Measurements from ENCODE around the gene PFKFB4. TPM values are rescaled to one million over a fixed set of nuclear protein-coding genes. Genes with fewer than 3 reads are reported as not detected.
A peak's percentile ranks its signal among the peaks of the same experiment; 100 is the strongest.

Gene PFKFB4
- total and polyA plus RNA-seq, 2 of the 8 experiments (the other 6 are each of a cell fraction or from before 2014, with no cell fraction given): 10.7 to 20.1 TPM

DNA sequence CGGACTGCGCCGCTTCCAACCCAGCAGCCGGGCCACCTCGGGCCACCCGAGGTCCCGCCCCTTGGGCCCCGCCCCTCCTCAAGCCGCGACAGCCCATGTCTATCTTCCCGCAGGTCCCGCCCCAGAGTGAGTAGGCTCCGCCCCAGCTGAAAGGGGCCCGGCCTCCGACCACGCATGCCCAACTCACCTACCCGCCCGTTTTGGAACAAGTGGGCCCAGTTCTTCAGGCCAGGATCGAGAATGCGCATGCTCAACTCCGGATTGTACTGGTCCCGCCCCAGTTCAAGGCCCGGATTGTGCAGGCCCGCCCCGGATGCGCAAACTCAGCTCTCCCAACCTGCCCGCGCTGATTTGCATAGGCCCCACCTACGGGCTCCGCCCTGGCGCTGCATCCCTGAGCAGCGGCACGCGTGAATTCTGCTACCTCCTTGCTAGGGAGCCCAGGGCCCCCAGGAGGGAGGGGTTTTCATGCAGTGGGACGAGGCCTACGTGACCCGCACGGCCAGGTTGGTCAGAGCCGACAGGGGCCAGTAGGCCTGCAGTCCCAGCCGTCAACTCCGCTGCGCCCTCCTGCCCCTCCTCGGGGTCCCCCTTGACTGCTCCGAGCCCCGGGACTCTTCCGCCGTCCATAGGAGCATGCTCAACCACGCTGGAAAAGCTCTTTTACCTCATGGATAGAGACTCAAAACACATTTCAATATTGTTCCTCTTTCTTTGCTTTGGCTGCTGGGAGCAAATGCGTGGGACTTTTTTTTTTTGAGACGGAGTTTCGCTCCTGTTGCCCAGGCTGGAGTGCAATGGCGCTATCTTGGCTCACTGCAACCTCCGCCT is at the start of gene PFKFB4 (continued):
- TF ChIP-seq CTCF (IDR thresholded peaks at IDR 0.05; ENCODE audit: control extremely low read depth in 1 of 3, insufficient read depth in 1 of 3, low read depth in 1 of 3, low read length in 3 of 3): peak in 1 of 3 experiments; percentile 36; a peak in 1 of 4 replicates
- TF ChIP-seq BRCA1 (IDR thresholded peaks at IDR 0.05; ENCODE audit: low read depth, low read length): no peak
- no peak for TF ChIP-seq MAFK (IDR thresholded peaks at IDR 0.05; ENCODE audit: low read depth, low read length)
- no peak for TF ChIP-seq EZH2 (IDR thresholded peaks at IDR 0.05; ENCODE audit: low read depth, low read length, severe bottlenecking)
- 0 out of 2 replicates have a peak, but pooled peaks have one; percentile 11 for TF ChIP-seq KDM1A (IDR thresholded peaks at IDR 0.05; ENCODE audit: borderline replicate concordance, low read length)
- peak in 1 of 2 experiments; percentile 82; a peak in 2 of 3 replicates for TF ChIP-seq POLR2A (IDR thresholded peaks at IDR 0.05; ENCODE audit: control extremely low read depth in 1 of 2, low read depth in 2 of 2, low read length in 2 of 2)
- TF ChIP-seq CHD1 (IDR thresholded peaks at IDR 0.05; ENCODE audit: low read depth, low read length): no peak
- TF ChIP-seq SP4 (IDR thresholded peaks at IDR 0.05; ENCODE audit: low read length): no peak
- no peak for TF ChIP-seq RFX5 (IDR thresholded peaks at IDR 0.05; ENCODE audit: borderline replicate concordance, low read depth, low read length)
- TF ChIP-seq RAD21 (IDR thresholded peaks at IDR 0.05 in 1 of 2, conservative IDR thresholded peaks at IDR 0.05 in 1 of 2; ENCODE audit: low read depth in 2 of 2, low read length in 2 of 2): no peak
- no peak for TF ChIP-seq CEBPB (IDR thresholded peaks at IDR 0.05; ENCODE audit: low read depth, low read length)
- no peak for TF ChIP-seq TAF7 (optimal IDR thresholded peaks at IDR 0.05; ENCODE audit: borderline replicate concordance, low read depth, low read length)
- TF ChIP-seq, protein P1, sequence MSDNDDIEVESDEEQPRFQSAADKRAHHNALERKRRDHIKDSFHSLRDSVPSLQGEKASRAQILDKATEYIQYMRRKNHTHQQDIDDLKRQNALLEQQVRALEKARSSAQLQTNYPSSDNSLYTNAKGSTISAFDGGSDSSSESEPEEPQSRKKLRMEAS (IDR thresholded peaks at IDR 0.05): no peak
- 0 out of 2 replicates have a peak, but pooled peaks have one; percentile 10 for TF ChIP-seq RBBP5 (IDR thresholded peaks at IDR 0.05; ENCODE audit: borderline replicate concordance, low read depth, low read length)
- peak; percentile 56 for TF ChIP-seq PHF8 (conservative IDR thresholded peaks at IDR 0.05; ENCODE audit: low read depth, low read length)
- no peak for TF ChIP-seq HDAC6 (IDR thresholded peaks at IDR 0.05; ENCODE audit: low read depth, low read length)
- no peak for TF ChIP-seq CBX8 (IDR thresholded peaks at IDR 0.05; ENCODE audit: borderline replicate concordance, low read depth, low read length)
- TF ChIP-seq SUZ12 (IDR thresholded peaks at IDR 0.05; ENCODE audit: low read length): no peak
- TF ChIP-seq KDM4A (IDR thresholded peaks at IDR 0.05; ENCODE audit: low read depth, low read length, severe bottlenecking): peak; percentile 51
- no peak for TF ChIP-seq GTF2F1 (IDR thresholded peaks at IDR 0.05; ENCODE audit: borderline replicate concordance, low read depth, low read length)
- no peak for TF ChIP-seq CHD2 (IDR thresholded peaks at IDR 0.05; ENCODE audit: low read length)

Data from H1 (cell line).